Transverse colon (tissue), 4 donors: ENCODE measurements around the gene PINK1. TPM values are rescaled to one million over a fixed set of nuclear protein-coding genes. Genes with fewer than 3 reads are reported as not detected.

Experiments used
- DNase-seq: peaks from one replicate; pipeline ENCODE4 v3.0.0-alpha.2; 2019
- H3K27ac ChIP-seq, 4 donors: fragments of 200-600 bp; sonication (generic); 2 replicates each; pipeline ENCODE4 v1.5.1; 2016 to 2018; ENCODE audit warnings: inconsistent platforms in 4 of 4
- H3K27me3 ChIP-seq: fragments of 200-600 bp; sonication (generic); 2 replicates; pipeline ENCODE4 v1.5.1; 2017; ENCODE audit warnings: inconsistent platforms
- H3K36me3 ChIP-seq, 4 donors: fragments of 200-600 bp; sonication (generic); 2 replicates each; pipeline ENCODE4 v1.5.1; 2017 to 2019; ENCODE audit warnings: inconsistent platforms in 4 of 4
- H3K4me1 ChIP-seq, 4 donors: fragments of 200-600 bp; sonication (generic); 2 replicates each; pipeline ENCODE4 v1.5.1; 2017 to 2020; ENCODE audit warnings: inconsistent platforms in 4 of 4
- H3K4me3 ChIP-seq, 4 donors: fragments of 200-600 bp; sonication (generic); 1 replicate in 1 of 4; 2 replicates in 3 of 4; pipeline versions ENCODE4 v1.5.1 to v1.6.1; 2017 to 2019; ENCODE audit warnings: inconsistent platforms in 4 of 4
- H3K9me3 ChIP-seq, 2 donors: fragments of 200-600 bp; sonication (generic); 2 replicates each; pipeline ENCODE4 v1.5.1; 2017 to 2019; ENCODE audit warnings: inconsistent platforms in 2 of 2
- EP300 ChIP-seq: sonication (generic); formaldehyde crosslinking; IDR thresholded peaks from one replicate; pipeline ENCODE4 v1.6.1; 2017; ENCODE audit warnings: antibody characterized with exemption, low read depth
- POLR2A ChIP-seq: fragments of 450-650 bp; IDR thresholded peaks from one replicate; pipeline ENCODE4 v1.6.1; 2016; ENCODE audit warnings: antibody characterized with exemption, mild to moderate bottlenecking, moderate library complexity
- POLR2AphosphoS5 ChIP-seq, 3 donors: sonication (generic); formaldehyde crosslinking; IDR thresholded peaks; one replicate each; pipeline ENCODE4 v1.6.1; 2016; ENCODE audit warnings: antibody characterized with exemption in 3 of 3
- WGBS, 2 donors: methylation state at CpG; one replicate each; pipeline ENCODE4 v1.1.5; 2018; ENCODE audit warnings: low coverage in 1 of 2; 5-methylcytosine and 5-hydroxymethylcytosine counted together
- in situ Hi-C, 4 donors: fragments of 200-750 bp; cut with MboI; loops; one replicate each; pipeline versions ENCODE4 v1.15.0 to v1.15.1; 2017; ENCODE audit warnings: low sequenced_read_pairs in 3 of 4, low pct_ligation_motif_present in 1 of 4, low pct_unique_long_range_greater_than_20kb in 1 of 4
- intact Hi-C: fragments of 100-400 bp; cut with DNase I; formaldehyde crosslinking; loops from one replicate; pipeline ENCODE4 v1.15.1; 2023; ENCODE audit warnings: low total_unique reads
- total RNA-seq, 4 donors: library from RNA; depleted of rRNA; stranded (reverse); fragments of >200 nt; gene quantifications; one replicate each; pipeline ENCODE4 v1.1.0, GENCODE V29; 2016
- TF ChIP-seq, protein P1 (sequence below), 5 experiments: fragments of 200-600 bp in 3 of 5; fragments of 450-650 bp in 2 of 5; sonication (generic) in 3 of 5; IDR thresholded peaks; 1 replicate in 2 of 5; 2 replicates in 3 of 5; pipeline ENCODE4 v1.5.1; 2016 to 2017; ENCODE audit warnings: antibody characterized with exemption in 5 of 5, inconsistent platforms in 3 of 5, mild to moderate bottlenecking in 2 of 5, moderate library complexity in 1 of 5

Gene PINK1
- total RNA-seq, 4 donors from 2014 or later, result 122 to 235 (median 192) TPM

DNA sequence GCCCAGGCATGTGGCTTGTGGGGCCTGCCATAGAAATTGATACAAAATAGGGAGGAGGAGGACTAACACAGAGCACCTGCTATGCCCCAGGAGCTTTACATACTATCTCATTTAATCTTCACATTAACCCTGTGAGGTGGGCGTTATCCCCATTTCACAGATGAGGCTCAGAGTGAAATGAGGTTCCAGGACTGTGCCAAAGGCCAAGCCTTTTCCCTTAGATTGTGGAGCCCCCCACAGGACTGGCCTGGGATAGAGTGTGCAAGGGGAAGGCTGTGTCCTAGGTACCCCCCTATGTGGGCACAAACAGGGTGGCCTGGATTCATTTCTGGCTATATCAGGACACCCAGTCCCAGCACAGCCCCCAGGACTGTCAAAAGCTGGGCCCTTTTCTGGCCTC is 30.1 kb downstream of the PINK1 start:
- no peaks in the 10 kb centered on the region for H3K9me3 ChIP-seq
- H3K27me3 ChIP-seq, result no peaks in the 10 kb centered on the region
- intact Hi-C loops (no loop called here), in situ Hi-C loops (no loop called here)
- WGBS, 2 donors, result 100% methylated on average over 1 of the region's 1 CpG; no CpG with 5 or more reads in 1 of the 2 donors
- H3K27ac ChIP-seq, result no peak overlapping the region
- no peaks in the 10 kb centered on the region for H3K36me3 ChIP-seq
- H3K4me3 ChIP-seq, result no peak overlapping the region
- peaks cover 11 to 22% (median 19%) of the 10 kb centered on the region in 4 donors for H3K4me1 ChIP-seq
- DNase-seq, result no peak
- TF ChIP-seq, protein P1, sequence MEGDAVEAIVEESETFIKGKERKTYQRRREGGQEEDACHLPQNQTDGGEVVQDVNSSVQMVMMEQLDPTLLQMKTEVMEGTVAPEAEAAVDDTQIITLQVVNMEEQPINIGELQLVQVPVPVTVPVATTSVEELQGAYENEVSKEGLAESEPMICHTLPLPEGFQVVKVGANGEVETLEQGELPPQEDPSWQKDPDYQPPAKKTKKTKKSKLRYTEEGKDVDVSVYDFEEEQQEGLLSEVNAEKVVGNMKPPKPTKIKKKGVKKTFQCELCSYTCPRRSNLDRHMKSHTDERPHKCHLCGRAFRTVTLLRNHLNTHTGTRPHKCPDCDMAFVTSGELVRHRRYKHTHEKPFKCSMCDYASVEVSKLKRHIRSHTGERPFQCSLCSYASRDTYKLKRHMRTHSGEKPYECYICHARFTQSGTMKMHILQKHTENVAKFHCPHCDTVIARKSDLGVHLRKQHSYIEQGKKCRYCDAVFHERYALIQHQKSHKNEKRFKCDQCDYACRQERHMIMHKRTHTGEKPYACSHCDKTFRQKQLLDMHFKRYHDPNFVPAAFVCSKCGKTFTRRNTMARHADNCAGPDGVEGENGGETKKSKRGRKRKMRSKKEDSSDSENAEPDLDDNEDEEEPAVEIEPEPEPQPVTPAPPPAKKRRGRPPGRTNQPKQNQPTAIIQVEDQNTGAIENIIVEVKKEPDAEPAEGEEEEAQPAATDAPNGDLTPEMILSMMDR (IDR thresholded peaks at IDR 0.05), result no peak
- TF ChIP-seq EP300 (no peak), POLR2AphosphoS5 (IDR thresholded peaks at IDR 0.05) (no peak), POLR2A (no peak)

GRCh38 chr1:20663969-20664715 is 30.9 kb downstream of the PINK1 start:
- intact Hi-C loops (no loop called here), in situ Hi-C loops (no loop called here)
- H3K27me3 ChIP-seq, result no peaks in the 10 kb centered on the region
- no peaks in the 10 kb centered on the region for H3K36me3 ChIP-seq
- H3K4me3 ChIP-seq, result no peak overlapping the region
- TF ChIP-seq POLR2AphosphoS5 (IDR thresholded peaks at IDR 0.05) (no peak), EP300 (no peak)
- H3K27ac ChIP-seq, result no peak overlapping the region
- H3K4me1 ChIP-seq, result peaks cover 11 to 21% (median 18%) of the 10 kb centered on the region in 4 donors
- 81 to 100% methylated on average over 1 to 12 of the region's 12 CpGs for WGBS, 2 donors
- no peak for DNase-seq
- no peaks in the 10 kb centered on the region for H3K9me3 ChIP-seq

DNA sequence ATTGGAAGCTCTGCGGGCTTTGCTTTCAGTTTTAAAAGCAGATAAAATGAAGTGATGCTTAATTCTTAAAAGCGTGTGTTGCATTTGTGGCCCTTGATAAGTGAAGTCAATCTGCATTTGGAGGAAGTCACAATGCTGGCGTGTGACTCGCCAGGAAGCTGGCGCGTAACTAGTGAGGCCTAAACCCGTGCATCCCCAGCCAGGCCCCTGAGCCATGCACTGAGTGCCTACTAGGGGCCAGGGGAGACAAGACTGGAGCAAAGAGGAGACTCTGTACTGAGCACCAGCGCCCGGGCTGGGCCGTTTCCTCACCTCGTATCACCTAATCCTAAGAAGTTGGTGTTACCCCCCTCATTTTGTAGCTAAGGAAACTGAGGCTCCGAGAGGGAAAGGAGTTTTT is 32.5 kb downstream of the PINK1 start:
- intact Hi-C loops, result no loop called here
- no peak for DNase-seq
- Histone ChIP-seq H3K27me3 (no peaks in the 10 kb centered on the region), H3K4me1 (peaks cover 0 to 6% (median 4%) of the 10 kb centered on the region in 4 donors), H3K27ac (no peak overlapping the region), H3K9me3 (no peaks in the 10 kb centered on the region), H3K36me3 (no peaks in the 10 kb centered on the region), H3K4me3 (no peak overlapping the region)
- 57 to 73% methylated on average over 2 to 12 of the region's 12 CpGs for WGBS, 2 donors
- TF ChIP-seq POLR2AphosphoS5 (IDR thresholded peaks at IDR 0.05) (no peak), POLR2A (no peak), EP300 (no peak)
- TF ChIP-seq, protein P1 (IDR thresholded peaks at IDR 0.05), result no peak
- in situ Hi-C loops, result no loop called here

- Histone ChIP-seq H3K4me3 (no peak overlapping the region), H3K9me3 (no peaks in the 10 kb centered on the region), H3K4me1 (peaks cover 0 to 6% (median 4%) of the 10 kb centered on the region in 4 donors), H3K27me3 (no peaks in the 10 kb centered on the region), H3K27ac (no peak overlapping the region), H3K36me3 (no peaks in the 10 kb centered on the region)
- TF ChIP-seq, protein P1 (IDR thresholded peaks at IDR 0.05), result no peak
- TF ChIP-seq POLR2AphosphoS5 (IDR thresholded peaks at IDR 0.05) (no peak), EP300 (no peak), POLR2A (no peak)
- 82% methylated on average over 4 to 14 of the region's 16 CpGs for WGBS, 2 donors
- intact Hi-C loops, result no loop called here
- no peak for DNase-seq
- in situ Hi-C loops, result no loop called here
Measured at GRCh38 chr1:20666146-20666545, 32.9 kb downstream of the PINK1 start.

DNA sequence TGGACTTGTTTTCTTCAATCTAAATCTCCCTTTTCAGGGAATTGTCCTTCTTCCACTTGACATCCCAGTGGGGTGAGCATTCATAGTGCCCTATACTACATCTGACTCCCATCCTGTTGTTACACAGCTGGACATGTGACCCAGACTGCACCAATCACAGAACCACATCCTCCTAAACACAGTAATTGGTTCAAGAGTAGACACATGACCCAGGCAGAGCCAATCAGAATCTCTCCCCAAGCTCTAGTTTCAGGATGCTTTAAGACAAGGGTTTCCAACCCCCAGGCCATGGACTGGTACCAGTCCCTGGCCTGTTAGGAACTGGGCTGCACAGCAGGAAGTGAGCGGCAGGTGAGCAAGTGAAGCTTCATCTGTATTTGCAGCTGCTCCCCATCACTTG is 33.5 kb downstream of the PINK1 start:
- Histone ChIP-seq H3K4me3 (no peak overlapping the region), H3K27ac (no peak overlapping the region)

More for the DNA sequence above, 33.5 kb downstream of the PINK1 start:
- H3K27me3 ChIP-seq, result no peaks in the 10 kb centered on the region
- intact Hi-C loops (no loop called here), in situ Hi-C loops (no loop called here)
- DNase-seq, result no peak
- H3K9me3 ChIP-seq, result no peaks in the 10 kb centered on the region
- WGBS, 2 donors, result 88% methylated on average over 1 of the region's 1 CpG; no CpG with 5 or more reads in 1 of the 2 donors
- H3K4me1 ChIP-seq, result peaks cover 0 to 5% (median 4%) of the 10 kb centered on the region in 4 donors
- H3K36me3 ChIP-seq, result no peaks in the 10 kb centered on the region
- TF ChIP-seq POLR2A, result no peak
- TF ChIP-seq EP300, result no peak
- no peak for TF ChIP-seq POLR2AphosphoS5 (IDR thresholded peaks at IDR 0.05)
- TF ChIP-seq, protein P1 (IDR thresholded peaks at IDR 0.05), result no peak
